Erythroblast (primary cell): ENCODE measurements around the gene IRX6.

Experiments used
- GATA1 ChIP-seq: IDR thresholded peaks from 2 replicates; pipeline ENCODE4 v1.6.1; 2011; ENCODE audit warnings: low read depth, mild to moderate bottlenecking, control low read depth, low read length, moderate library complexity
- POLR2A ChIP-seq: IDR thresholded peaks from 2 replicates; pipeline ENCODE4 v1.6.1; 2011; ENCODE audit warnings: mild to moderate bottlenecking, low read length

DNA sequence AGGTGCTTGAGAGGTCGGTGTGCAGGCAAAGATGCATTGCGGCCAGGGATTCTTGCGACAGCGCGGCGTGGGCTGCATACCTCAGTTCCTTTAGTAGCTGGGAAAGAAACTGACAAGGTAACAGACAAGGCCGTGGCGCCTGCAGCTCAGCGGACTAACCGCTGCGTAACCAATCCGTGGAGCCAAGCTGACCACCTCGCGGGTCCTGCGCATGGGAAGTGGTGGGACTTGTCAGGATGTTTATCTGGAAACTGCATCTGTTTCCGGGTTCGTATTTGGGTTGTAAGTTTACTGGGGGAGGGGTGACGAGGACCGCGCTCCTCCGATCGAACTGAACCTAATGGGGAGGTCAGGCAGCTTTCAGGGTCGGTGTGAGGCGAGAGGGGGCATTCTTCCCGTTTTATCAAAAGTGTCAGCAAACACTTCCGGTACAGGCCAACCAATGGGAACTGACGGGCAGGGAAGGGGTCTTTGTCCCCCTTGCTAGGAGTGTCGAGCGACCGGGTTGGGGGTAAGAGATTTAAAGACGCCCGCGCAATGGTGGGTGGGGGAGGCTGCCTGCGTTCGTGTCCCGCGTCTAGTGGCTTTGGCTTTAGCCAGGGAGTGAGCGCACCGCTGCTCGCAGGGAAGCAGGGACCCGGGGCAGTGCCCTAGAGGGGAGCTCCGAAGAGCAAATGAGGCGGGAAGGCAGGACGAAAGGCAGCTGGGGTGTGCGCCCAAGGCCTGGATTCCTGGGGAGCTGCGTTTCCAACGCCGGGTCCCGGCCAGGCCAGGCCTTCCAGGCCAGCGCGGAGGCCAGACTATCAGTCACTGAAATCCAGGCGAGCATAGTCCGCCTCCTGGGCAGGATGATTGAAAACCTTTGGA is 7.0 kb downstream of the IRX6 start:
- TF ChIP-seq POLR2A (no peak), GATA1 (no peak)
